Measurements from ENCODE around the gene CD40LG.

The CD40LG gene

DNA sequence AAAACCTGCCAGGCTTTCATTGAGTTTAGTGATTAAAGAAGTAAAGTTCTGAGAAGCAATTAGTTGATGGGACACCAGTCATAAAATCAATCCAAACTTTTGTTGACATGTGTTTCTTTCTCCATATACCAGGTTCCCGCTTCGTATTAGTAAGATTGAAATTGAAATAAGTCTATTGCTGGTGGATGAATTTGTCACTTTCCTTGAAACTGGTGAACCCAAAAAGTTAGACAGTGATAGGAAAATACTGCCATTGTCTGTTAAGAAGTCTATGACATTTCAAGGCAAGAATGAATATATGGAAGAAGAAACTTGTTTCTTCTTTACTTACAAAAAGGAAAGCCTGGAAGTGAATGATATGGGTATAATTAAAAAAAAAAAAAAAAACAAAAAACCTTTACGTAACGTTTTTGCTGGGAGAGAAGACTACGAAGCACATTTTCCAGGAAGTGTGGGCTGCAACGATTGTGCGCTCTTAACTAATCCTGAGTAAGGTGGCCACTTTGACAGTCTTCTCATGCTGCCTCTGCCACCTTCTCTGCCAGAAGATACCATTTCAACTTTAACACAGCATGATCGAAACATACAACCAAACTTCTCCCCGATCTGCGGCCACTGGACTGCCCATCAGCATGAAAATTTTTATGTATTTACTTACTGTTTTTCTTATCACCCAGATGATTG lies at the start of gene CD40LG:
Gene CD40LG, plus strand, starts transcription at position 482 of the 684 bp plus-strand sequence. Its CDS starts 91 bp downstream, at position 573.
- no peak for DNase-seq (ENCODE audit: low spot score)

DNA sequence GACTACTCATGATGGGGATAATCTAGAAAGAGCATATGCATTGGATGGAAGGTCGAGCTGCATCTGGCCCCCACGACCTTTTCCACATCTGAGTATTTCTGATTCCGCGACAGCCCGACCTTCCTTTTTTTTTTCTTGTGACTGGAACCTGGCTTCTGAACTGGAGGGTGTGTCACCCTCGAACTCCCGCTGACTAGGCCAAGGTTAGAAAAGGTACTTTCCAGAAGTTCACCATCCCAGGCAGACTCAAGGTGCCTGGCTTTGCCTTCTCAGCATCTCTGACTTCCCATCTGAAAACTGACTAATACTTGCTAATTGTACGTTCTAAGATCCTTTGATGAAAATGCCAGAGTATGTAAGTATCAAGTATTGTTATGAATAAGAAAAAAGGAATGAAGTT lies 49.3 kb upstream of the CD40LG start:
- no peak for DNase-seq (ENCODE audit: low spot score)

DNA sequence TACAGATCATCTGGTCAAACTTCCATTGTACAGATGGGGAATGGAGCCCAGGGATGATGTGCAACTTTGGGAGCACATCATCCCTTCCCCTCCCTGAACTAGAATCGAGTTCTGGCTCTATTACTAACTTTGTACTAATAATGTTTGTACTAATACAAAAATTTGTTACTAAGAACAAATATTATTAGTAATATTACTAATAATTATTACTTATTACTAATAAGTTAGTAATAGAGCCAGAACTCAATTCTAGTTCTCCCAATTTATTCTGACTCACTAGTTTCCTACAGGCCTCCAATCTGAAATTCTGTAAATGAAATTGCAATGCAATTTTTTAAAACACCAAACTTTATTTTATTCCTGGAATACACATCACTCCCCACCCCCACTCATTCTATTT lies 47.9 kb upstream of the CD40LG start:
- no peak for DNase-seq (ENCODE audit: low spot score)

DNA sequence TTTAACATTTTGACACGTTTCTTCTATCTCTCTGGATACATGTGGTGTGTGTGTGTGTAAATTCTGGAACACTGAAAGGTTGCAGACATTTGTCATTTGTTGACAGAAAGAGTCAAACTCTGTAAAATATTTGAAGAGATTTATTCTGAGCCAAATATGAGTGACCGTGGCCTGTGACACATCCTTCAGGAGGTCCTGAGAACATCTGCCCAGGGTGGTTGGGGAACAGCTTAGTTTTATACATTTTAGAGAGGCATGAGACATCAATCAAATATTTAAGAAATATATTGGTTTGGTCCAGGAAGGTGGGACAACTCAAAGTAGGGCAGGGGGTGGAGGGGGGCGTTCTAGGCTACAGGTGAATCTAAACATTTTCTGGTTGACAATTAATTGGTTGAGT lies 40.7 kb upstream of the CD40LG start:
- no peak for DNase-seq (ENCODE audit: low spot score)

DNA sequence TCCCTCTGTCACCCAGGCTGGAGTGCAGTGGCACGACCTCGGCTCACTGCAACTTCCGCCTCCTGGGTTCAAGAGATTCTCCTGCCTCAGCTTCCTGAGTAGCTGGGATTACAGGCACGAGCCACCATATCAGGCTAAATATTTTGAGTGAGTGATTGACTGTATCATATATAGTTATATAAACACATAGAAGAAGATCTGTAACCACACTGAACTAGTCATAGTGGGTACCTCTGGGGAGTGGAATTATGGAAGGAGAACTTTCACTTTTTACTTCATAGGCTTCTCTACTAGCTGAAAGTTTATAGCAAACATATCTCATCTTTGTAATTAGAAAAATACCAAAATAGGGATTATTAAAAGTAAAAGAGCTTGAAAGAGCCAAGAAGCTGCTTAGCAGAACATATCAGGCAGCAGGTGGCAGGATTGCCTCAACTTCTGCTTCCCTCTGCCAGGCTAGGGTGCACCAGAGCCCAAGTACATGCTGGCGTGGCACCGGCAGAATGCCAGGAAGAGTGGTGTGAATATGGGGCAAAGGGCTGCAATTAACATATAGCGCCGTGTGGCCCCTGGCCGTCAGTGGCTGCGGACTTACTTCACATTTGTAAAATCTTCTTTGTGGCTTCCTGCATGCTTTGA lies 39.5 kb upstream of the CD40LG start:
- DNase-seq (ENCODE audit: low spot score), result no peak

DNA sequence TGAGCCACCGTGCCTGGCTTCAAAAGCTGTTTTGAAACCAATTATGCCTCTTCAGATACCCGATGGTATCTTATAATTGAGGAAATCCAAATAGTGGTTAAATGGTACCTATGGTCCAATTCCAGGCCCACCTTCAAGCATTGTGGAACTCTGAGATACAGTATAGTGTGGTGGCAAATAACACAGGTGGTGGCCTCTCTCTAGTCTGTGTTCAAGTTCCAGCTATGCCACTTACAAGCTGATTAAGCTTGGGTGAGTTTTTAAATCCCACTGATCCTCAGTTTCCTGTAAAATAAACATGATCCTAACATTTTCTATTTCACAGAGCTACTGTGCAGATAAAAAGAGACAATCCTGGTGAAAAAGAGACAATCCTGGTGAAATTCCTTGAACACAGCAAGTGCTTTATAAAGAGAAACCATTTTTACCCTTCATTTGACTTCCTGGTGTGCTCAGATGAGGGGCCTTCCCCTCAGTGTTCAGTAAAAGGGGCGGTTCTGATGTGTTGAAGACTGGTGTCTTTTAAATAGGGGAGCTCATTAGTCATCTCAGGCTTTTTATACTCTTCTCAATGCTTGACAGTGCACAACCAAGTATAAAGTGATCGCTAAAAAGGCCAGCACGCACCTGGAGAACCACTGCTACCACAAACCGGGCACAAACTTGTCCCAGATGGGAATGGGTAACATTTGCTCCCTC lies 30.8 kb upstream of the CD40LG start:
- no peak for DNase-seq (ENCODE audit: low spot score)

DNA sequence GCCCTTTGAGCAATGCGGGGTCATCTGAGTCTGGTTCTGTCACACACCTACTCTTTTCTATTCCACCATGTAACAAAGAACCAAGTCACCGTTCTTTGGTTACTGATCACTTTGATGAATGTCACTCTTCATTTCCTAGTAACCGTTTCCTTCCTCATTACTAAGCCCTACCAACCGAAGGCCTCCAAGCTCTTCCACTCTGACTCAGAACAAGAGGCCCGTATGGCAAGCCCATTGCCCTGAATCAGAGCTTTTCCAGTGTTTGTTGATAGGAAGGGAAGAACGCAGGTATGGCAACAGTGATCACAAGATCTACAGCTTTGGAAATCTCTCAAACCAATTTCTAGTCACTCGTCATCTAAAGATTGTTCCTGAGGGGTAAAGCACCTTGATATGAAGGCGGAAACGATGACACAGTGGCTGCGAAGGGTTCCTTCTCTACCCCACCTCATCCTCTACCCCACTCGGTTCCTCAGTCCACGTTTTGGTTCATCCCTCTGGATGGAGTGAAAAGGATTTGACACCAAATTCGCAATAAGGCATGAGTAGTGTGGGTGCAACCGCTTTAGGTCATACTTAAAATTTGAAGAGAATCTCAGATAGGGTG lies 28.0 kb upstream of the CD40LG start:
- no peak for DNase-seq (ENCODE audit: low spot score)

DNA sequence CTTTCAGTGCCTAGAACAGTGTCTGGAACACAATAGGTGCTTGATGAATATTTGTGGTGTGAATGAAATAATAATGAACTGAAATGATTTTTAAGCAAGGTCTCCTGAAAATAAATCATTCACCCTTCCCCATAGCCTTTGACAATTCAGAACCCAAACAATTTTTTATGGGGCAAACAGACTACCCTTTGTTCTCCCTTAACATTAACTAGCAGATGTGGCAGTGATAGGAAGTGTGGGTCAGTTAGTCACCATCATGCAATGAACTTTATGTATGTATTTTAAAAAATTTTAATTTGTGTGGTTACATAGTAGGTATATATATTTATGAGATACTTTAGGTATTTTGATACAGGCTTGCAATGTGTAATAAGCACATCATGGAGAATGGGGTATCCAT lies 27.2 kb upstream of the CD40LG start:
- DNase-seq (ENCODE audit: low spot score), result no peak

DNA sequence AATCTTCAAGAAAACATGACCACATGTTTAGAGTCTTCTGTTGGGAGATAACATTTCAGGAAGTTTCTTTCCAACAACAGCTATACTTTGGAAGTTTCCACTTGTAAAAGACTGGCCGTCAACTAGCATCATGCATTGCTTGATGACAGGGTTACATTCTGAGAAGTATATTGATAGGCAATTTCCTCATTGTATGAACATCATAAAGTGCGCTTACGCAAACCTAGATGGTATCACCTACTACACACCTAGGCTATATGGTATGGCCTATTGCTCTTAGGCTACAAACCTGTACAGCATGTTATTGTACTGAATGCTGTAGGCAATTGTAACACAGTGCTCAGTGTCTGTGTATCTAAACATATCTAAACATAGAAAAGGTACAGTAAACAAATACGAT lies 25.4 kb upstream of the CD40LG start:
- DNase-seq (ENCODE audit: low spot score), result no peak

DNA sequence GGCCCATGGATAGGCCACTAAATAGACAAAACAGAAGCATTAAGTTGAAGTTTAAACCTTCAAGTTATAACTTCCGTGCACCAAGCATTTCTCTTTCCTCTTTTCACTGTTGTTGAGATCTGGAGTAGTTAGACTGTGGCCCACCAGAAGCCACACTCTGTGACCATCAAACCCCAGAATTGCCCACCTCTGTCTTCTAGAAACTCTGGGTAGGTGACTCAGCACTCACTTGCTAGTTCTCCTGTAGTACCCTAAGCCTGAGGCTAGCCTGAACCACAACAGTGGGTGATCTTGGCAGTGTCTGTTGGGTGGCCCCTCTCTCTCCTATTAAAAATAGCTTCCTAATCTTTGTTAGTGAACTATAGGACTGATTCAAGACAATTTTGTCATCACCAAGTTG lies 24.6 kb upstream of the CD40LG start:
- no peak for DNase-seq (ENCODE audit: low spot score)

DNA sequence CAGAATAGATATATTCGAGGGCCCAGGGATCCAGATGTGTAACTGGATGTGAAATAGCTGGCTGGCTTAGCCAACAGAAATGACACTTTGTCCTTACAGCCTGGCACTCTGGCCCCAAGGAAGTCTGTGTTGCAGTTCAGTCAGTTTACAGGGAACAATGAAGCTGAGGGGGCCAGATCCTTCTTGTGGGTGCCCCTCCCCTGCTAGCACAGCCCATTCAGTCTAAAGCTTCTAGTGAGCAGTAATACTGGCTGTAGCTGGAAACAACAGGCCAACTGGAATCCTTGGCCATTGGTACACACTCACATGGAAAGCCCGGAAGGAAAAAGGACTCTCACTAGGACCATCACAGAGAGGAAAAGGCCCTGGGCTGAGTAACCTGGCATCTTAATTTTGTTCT lies 22.7 kb upstream of the CD40LG start:
- DNase-seq (ENCODE audit: low spot score), result no peak

DNA sequence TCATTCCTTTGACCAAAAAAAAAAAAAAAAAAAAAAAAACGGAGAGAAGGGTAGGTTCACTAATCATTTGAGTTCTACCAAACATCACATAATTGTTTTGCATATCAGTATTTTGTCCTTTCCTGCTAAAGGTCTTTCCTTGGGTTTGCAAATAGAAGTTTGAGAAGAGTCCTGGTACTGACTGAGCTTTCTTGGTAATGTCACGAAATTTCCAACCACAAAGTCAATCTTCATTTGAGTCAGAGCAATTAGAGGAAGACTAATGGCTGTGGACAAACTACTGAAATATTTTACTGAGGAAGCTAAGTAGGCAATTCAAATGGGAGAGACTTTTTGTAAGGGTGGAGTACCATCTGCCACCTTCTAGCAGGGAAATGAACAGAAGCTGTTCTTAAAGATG lies 21.7 kb upstream of the CD40LG start:
- DNase-seq (ENCODE audit: low spot score), result no peak

DNA sequence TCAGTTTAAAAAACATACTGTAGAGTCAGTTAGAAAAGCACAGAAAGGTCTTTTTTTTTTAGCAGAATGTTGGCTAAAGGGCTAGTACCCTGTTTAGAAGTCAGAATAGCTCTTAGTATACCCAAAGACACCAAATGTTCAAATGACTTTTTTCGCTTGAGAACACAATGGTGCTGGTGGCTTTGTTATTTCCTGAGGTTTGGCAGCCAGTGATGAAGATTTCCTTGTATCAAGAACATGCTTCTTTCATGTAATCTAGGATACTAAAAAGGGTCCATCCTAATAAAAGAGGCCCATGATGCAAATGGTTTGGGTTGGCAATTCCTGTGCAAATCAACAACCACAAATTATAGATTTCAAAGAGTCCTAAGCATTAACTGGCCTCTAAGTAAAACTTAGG lies 21.1 kb upstream of the CD40LG start:
- DNase-seq (ENCODE audit: low spot score), result no peak

DNA sequence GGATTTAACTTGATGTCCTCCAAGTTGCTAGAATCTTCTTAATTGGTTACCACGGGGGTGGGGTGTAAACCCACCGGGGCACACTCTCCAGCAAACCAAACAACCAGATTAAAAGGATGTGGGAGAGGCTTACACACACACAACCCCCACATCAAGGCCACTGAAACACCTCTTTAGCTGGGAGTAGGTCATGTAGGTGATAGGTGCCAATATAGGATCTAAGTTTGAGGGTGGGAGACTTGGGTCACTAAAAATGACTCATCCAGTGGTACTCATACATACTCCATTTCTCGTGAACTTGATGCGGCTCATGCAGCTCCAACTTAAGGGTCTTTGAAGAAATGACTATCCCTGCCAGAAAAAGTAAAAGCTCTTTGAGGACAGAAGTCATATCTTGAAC lies 20.5 kb upstream of the CD40LG start:
- no peak for DNase-seq (ENCODE audit: low spot score)

DNA sequence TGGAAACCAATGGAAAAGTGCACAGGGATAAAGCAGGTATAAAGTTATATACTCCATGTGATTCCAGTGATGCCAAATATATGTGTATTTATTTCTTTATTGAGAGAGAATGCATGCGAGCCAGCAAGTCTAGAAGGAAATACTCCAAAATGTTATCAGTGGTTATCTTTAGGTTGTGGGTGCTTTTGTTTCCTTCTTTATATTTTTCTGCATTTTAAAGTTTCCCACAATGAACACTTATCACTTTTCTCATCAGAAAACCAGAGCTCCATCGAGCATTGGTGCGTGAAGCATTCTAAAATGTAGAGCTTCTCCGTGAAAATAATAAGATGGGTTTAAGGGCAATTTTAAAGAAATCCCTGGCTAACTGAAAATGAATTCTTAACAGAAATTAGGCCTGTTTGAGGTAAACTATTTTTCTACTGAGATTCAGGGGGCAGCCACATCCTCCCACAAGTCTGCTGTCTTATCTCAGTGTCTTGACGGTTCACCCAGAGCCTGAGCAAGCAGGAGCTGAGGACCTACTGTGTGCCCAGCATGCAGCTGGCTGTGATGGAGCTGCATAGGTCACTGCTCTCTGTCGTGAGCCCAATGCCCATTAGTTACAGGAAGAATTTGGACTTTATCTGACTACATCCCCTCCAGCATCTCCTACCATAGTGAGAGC lies 18.7 kb upstream of the CD40LG start:
- no peak for DNase-seq (ENCODE audit: low spot score)

DNA sequence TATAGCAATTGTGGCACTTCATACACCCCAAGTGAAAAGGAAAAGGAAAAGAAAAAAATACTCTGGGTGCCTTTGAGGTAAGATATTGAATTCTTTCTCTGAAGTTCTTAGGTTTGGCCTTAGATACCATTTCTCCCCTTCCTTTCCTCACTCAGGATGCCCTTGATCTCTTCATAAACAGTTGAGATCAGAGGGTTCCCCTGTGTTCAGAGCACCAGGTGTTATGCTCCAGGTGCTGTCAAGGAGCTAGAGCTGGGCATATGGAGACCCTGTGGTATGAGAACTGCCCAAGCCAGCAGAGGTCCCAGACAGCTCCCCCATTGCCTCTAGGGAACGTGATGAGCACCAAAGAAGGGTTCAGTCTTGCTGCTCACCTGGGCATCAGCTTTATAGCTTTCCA lies 17.1 kb upstream of the CD40LG start:
- DNase-seq (ENCODE audit: low spot score), result no peak

DNA sequence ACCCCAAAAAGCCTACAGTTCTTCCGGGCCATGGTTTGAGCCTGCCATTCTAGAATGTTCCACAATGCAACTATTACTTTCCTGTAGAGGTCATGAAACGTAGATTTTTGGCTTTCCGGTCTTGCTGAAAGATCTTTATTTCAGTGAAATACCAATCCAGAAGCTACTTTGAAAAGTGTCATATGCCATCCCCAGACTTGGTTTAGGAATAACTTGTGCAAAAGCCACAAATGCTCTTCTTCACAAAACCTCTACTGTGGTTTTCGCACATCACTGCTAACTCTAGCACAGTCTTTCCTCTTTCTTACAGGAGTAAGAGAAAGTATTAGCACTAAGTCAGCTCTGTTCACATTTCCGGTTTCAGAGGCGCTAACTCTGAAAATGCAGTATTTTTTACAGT lies 12.7 kb upstream of the CD40LG start:
- DNase-seq (ENCODE audit: low spot score), result no peak

DNA sequence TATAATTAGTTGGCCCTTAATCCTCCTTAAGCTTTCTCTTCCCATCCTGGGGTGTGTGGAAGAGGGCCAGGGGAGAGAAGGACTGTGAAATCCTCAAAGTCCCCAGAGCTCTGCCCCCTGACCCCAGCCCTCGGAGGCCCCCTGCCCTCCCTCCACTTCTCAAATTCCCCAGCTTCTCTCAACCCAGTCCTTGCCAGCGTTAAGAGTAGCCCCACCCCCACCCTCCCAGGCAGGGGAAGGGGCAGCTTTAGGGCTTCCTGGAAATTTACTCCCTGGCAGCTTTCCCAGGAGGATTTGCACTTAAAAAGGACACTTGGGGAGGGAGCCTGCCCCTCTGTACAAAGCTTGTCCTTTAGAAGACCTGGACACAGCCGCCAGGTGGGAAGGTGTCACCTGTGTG lies 11.8 kb upstream of the CD40LG start:
- no peak for DNase-seq (ENCODE audit: low spot score)

DNA sequence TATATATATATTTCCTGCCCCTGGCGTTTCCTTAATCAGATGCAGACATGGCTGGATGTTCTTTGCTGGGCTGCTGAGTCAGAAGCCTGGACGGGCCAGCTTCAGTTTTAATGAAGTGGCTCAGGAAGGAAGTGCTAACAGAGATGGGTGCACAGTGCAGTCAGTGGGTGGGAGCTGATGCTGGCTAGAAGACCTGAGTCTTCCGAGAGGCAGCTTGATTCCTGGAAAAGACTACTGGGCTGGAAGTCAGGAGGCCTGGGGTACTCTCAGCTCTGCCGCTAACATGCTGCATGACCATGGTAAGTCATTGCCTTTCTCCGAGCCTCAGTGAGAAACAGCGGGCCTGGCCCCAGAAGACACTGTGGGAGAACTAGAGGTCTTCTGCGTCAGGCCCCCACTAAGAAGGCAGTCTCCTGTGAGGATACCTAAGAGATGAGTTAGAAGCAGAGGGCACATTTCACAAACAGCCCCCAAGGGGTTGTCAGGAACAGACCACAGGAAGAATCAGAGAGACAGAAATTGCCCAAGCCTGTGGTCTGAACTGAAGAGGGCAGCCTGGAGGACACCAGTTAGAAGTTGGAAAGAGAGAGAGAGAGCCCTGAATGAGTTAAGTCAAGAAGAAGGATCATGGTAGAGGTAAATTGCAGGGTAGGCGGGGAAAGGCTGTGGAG lies 8.3 kb upstream of the CD40LG start:
- no peak for DNase-seq (ENCODE audit: low spot score)

DNA sequence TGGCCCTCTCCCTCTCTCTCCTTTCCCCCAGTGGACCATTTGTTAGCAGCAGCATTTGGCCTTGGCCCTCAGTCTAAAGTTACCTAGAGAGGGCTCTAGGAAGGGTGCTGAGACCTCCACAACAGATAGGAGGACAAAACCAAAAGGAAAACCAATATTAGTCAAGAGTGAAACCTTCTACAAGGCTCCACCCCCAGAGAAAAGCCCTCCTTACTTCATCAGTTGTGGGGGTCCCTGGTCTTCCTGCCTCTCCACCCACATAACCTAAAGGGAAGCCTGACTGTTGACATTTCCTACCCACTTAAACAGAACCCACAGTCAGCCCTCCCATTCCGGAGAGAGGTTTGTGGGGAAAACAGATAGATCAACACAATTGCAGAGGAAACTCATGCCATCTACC lies 4.7 kb upstream of the CD40LG start:
- DNase-seq (ENCODE audit: low spot score), result no peak

DNA sequence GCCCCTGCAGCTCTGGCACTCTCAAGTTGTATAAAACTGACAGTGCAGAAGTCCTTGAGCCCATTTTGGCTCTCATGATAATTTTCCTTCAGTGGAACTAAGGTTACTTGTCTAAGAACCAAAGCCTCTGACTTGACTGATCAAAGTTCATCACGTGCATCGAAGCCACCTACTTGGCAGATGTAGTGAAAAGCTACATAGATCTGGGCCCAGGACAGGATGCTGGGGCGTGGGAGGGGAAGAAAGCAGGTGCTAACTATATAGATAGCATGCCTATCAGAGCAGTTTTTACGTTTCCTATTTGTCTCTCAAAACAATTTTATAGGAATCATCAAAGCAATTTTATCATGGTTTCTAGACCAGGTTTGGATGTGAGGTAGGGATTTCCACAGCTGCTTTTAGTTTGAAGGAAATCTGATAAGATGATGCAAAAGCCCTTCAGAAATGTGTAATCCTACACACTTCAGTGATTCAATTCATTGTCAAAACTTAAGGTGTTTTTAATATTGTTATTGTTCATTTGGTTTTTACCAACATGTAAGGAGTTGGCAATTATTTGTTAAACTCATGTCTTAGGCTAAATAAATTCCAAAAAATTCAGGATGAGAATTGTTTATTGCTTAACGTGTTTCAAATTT lies 1.2 kb upstream of the CD40LG start:
- no peak for DNase-seq (ENCODE audit: low spot score)

DNA sequence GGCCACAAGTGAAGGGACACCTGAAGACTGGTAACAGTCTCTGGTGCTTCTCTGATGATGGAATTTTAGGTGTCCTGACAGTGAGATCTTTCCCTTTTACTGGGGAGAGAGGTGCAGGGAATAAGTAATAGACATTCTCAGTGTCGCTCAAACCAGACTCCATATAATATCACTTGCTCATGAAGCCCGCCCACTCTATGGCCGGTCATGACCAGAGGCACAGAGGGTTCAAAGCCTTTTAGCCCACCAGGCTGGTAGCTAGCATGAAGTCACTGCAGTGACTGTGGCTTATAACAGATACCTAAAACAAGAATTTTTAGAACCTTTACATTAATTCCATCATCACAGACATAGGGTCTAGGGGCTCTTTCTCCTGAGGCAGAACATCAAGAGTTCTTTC lies 2.9 kb downstream of the CD40LG start:
- no peak for DNase-seq (ENCODE audit: low spot score)
